Activated CD8-positive, alpha-beta memory T cell treated with anti-CD3 and anti-CD28 coated beads, Interleukin-2, amount 50 U/mL, for 24 hours (primary cell): ENCODE measurements around the gene GRM8.

Experiments used
- DNase-seq: peaks from one replicate; pipeline ENCODE4 v3.0.0-alpha.2; 2020; ENCODE audit errors: extremely low read depth

Gene GRM8

GRCh38 chr7:127034186-127034806, 218.4 kb downstream of the GRM8 start:
- no peak for DNase-seq

GRCh38 chr7:127029823-127030222, 222.9 kb downstream of the GRM8 start:
- DNase-seq, result no peak

GRCh38 chr7:127021857-127022256, 230.9 kb downstream of the GRM8 start:
- no peak for DNase-seq

- no peak for DNase-seq
Observed at GRCh38 chr7:127021019-127021738, 231.6 kb downstream of the GRM8 start.

- no peak for DNase-seq
Observed at GRCh38 chr7:127018889-127019288, 233.9 kb downstream of the GRM8 start.

- DNase-seq, result no peak
Observed at GRCh38 chr7:127017196-127017595, 235.5 kb downstream of the GRM8 start.

- DNase-seq, result no peak
Observed at GRCh38 chr7:127000725-127001124, 252.0 kb downstream of the GRM8 start.

GRCh38 chr7:126996659-126997058, 256.1 kb downstream of the GRM8 start:
- no peak for DNase-seq

- DNase-seq, result no peak
Observed at GRCh38 chr7:126993626-126994213, 259.0 kb downstream of the GRM8 start.

GRCh38 chr7:126988022-126988421, 264.7 kb downstream of the GRM8 start:
- DNase-seq, result no peak

GRCh38 chr7:126979722-126980121, 273.0 kb downstream of the GRM8 start:
- DNase-seq, result no peak

- no peak for DNase-seq
Observed at GRCh38 chr7:126978865-126979264, 273.9 kb downstream of the GRM8 start.

GRCh38 chr7:126973066-126973465, 279.7 kb downstream of the GRM8 start:
- no peak for DNase-seq

GRCh38 chr7:126972571-126972970, 280.2 kb downstream of the GRM8 start:
- DNase-seq, result no peak

- DNase-seq, result no peak
Observed at GRCh38 chr7:126959649-126960048, 293.1 kb downstream of the GRM8 start.

GRCh38 chr7:126958367-126958766, 294.4 kb downstream of the GRM8 start:
- DNase-seq, result no peak

GRCh38 chr7:126957443-126957842, 295.3 kb downstream of the GRM8 start:
- no peak for DNase-seq

- DNase-seq, result no peak
Observed at GRCh38 chr7:126953461-126953860, 299.3 kb downstream of the GRM8 start.

GRCh38 chr7:126948664-126949063, 304.1 kb downstream of the GRM8 start:
- no peak for DNase-seq

GRCh38 chr7:126940723-126941307, 311.9 kb downstream of the GRM8 start:
- DNase-seq, result no peak

GRCh38 chr7:126937171-126937570, 315.6 kb downstream of the GRM8 start:
- DNase-seq, result no peak

GRCh38 chr7:126931581-126931980, 321.2 kb downstream of the GRM8 start:
- DNase-seq, result no peak

- DNase-seq, result no peak
Observed at GRCh38 chr7:126930166-126930565, 322.6 kb downstream of the GRM8 start.
